ENCODE results near the gene SDF2L1. TPM values are rescaled to one million over a fixed set of nuclear protein-coding genes. Genes with fewer than 3 reads are reported as not detected.

Gene SDF2L1
- total and polyA plus RNA-seq, 2 of the 13 experiments (the other 11 are each of a cell fraction or from before 2014, with no cell fraction given) = 18.0 to 57.4 TPM

GRCh38 chr22:21629255-21630149, 12.6 kb upstream of the SDF2L1 start, which contains the start of gene YDJC (continued):
- TF ChIP-seq POLR2AphosphoS5 (IDR thresholded peaks at IDR 0.05; ENCODE audit: low read depth, low read length) (peak; percentile 87), ZNF816 (CRISPR knock-in tag; IDR thresholded peaks at IDR 0.05; ENCODE audit: borderline replicate concordance) (0 out of 2 replicates have a peak, but pooled peaks have one; percentile 60), TAF1 (CRISPR knock-in tag; IDR thresholded peaks at IDR 0.05) (peak; percentile 79), GATAD1 (CRISPR knock-in tag; IDR thresholded peaks at IDR 0.05) (peak; percentile 92), EEA1 (CRISPR knock-in tag; IDR thresholded peaks at IDR 0.05; ENCODE audit: borderline replicate concordance) (peak; percentile 56; the same call in 1 of the 2 replicates), FOSL1 (CRISPR knock-in tag; IDR thresholded peaks at IDR 0.05; ENCODE audit: borderline replicate concordance) (0 out of 2 replicates have a peak, but pooled peaks have one; percentile 31), TOE1 (CRISPR knock-in tag; IDR thresholded peaks at IDR 0.05) (peak; percentile 77; the same call in 1 of the 2 replicates), TSC22D2 (CRISPR knock-in tag; IDR thresholded peaks at IDR 0.05; ENCODE audit: borderline replicate concordance) (peak; percentile 87; the same call in 1 of the 2 replicates), ZNF281 (CRISPR knock-in tag; IDR thresholded peaks at IDR 0.05; ENCODE audit: borderline replicate concordance) (peak; percentile 33; the same call in 1 of the 2 replicates), NRL (CRISPR knock-in tag; IDR thresholded peaks at IDR 0.05; ENCODE audit: borderline replicate concordance) (peak; percentile 89; the same call in 1 of the 2 replicates), MAFF (IDR thresholded peaks at IDR 0.05; ENCODE audit: low read depth, low read length) (no peak), CC2D1A (CRISPR knock-in tag; IDR thresholded peaks at IDR 0.05) (no peak), PHF21A (CRISPR knock-in tag; IDR thresholded peaks at IDR 0.05) (0 out of 2 replicates have a peak, but pooled peaks have one; percentile 42), ZKSCAN5 (CRISPR knock-in tag; IDR thresholded peaks at IDR 0.05) (peak; percentile 21; the same call in 1 of the 2 replicates), ZNF430 (CRISPR knock-in tag; IDR thresholded peaks at IDR 0.05) (peak; percentile 87), CBX1 (IDR thresholded peaks at IDR 0.05; ENCODE audit: low read depth) (peak; percentile 72), RXRA (CRISPR knock-in tag; IDR thresholded peaks at IDR 0.05) (peak; percentile 47; the same call in 1 of the 2 replicates), ZFP36L2 (CRISPR knock-in tag; IDR thresholded peaks at IDR 0.05) (0 out of 2 replicates have a peak, but pooled peaks have one; percentile 22), CHD2 (IDR thresholded peaks at IDR 0.05; ENCODE audit: low read depth, low read length) (no peak), RNF2 (conservative IDR thresholded peaks at IDR 0.05; ENCODE audit: low read depth) (0 out of 2 replicates have a peak, but pooled peaks have one; percentile 72), NFIC (IDR thresholded peaks at IDR 0.05; ENCODE audit: low read length) (no peak), ZSCAN20 (CRISPR knock-in tag; IDR thresholded peaks at IDR 0.05; ENCODE audit: borderline replicate concordance) (no peak; the same call in 1 of the 2 replicates), CHCHD3 (CRISPR knock-in tag; IDR thresholded peaks at IDR 0.05) (0 out of 2 replicates have a peak, but pooled peaks have one; percentile 64), HOXA5 (CRISPR knock-in tag; IDR thresholded peaks at IDR 0.05) (peak; percentile 93)
- TF ChIP-seq, protein P1, sequence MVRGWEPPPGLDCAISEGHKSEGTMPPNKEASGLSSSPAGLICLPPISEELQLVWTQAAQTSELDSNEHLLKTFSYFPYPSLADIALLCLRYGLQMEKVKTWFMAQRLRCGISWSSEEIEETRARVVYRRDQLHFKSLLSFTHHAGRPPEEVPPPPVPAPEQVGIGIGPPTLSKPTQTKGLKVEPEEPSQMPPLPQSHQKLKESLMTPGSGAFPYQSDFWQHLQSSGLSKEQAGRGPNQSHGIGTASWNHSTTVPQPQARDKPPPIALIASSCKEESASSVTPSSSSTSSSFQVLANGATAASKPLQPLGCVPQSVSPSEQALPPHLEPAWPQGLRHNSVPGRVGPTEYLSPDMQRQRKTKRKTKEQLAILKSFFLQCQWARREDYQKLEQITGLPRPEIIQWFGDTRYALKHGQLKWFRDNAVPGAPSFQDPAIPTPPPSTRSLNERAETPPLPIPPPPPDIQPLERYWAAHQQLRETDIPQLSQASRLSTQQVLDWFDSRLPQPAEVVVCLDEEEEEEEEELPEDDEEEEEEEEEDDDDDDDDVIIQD (CRISPR knock-in tag; IDR thresholded peaks at IDR 0.05; ENCODE audit: low read depth) = 0 out of 2 replicates have a peak, but pooled peaks have one; percentile 20
- TF ChIP-seq, protein P2, sequence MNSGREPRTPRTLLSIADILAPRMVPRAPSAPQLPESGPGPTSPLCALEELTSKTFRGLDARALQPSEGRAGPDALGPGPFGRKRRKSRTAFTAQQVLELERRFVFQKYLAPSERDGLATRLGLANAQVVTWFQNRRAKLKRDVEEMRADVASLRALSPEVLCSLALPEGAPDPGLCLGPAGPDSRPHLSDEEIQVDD (CRISPR knock-in tag; IDR thresholded peaks at IDR 0.05; ENCODE audit: borderline replicate concordance) = peak; percentile 53; the same call in 1 of the 2 replicates
